Erythroblast (primary cell): ENCODE data around the gene PLEKHG2.

Experiments used
- GATA1 ChIP-seq: IDR thresholded peaks from 2 replicates; pipeline ENCODE4 v1.6.1; 2011; ENCODE audit warnings: low read depth, mild to moderate bottlenecking, control low read depth, low read length, moderate library complexity
- POLR2A ChIP-seq: IDR thresholded peaks from 2 replicates; pipeline ENCODE4 v1.6.1; 2011; ENCODE audit warnings: mild to moderate bottlenecking, low read length

DNA sequence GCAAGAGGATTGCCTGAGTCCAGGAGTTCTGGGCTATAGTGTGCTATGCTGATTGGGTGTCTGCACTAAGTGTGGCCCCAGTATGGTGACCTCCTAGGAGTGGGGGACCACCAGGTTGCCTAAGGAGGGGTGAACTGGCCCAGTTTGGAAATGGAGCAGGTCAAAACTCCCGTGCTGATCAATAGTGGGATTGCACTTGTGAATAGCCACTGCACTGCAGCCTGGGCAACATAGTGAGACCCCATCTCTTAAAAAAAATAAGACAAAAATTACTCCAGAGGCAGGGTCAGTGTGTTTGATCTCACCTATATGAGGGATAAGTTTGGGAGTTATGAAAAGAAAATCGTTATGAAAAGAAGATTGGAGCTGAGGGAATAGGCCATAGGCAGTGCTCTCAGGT lies 43.3 kb upstream of the PLEKHG2 start:
- TF ChIP-seq POLR2A (no peak), GATA1 (no peak)
